ENCODE measurements around the gene ASRGL1. TPM values are rescaled to one million over a fixed set of nuclear protein-coding genes. Genes with fewer than 3 reads are reported as not detected.

The ASRGL1 gene
- total RNA-seq, 1 experiment from 2014 or later: 37.7 TPM

- ChIA-PET POLR2A (ENCODE audit: low non-redundant PET) (no interaction called here), CTCF (interaction anchor here (0.6 to 1.0 kb wide), 2 partner anchors 17 to 149 kb away, joined by 4 read pairs; no protein-coding TSS in a partner anchor)
- intact Hi-C loops (cut with micrococcal nuclease; ENCODE audit: unreplicated experiment): loop anchor here (10.0 kb wide), 2 partner anchors 152 to 632 kb away; partner anchors contain the start of gene AHNAK
Measured at GRCh38 chr11:62393061-62393611, 55.9 kb downstream of the ASRGL1 start.

GRCh38 chr11:62393735-62394134 is 56.5 kb downstream of the ASRGL1 start:
- no TSS peak for BruUV-seq (replicated peaks)
- POLR2A ChIA-PET (ENCODE audit: low non-redundant PET): no interaction called here
- intact Hi-C loops (cut with micrococcal nuclease; ENCODE audit: unreplicated experiment): loop anchor here (2.0 to 10.0 kb wide), 3 partner anchors 151 to 631 kb away; partner anchors contain the start of gene AHNAK

More at GRCh38 chr11:62393061-62393611, 55.9 kb downstream of the ASRGL1 start:
- 0 out of 2 replicates have a peak, but pooled peaks have one; percentile 22 for TF ChIP-seq CTCF (conservative IDR thresholded peaks at IDR 0.05; ENCODE audit: low read depth, low read length)
- TF ChIP-seq EZH2 (IDR thresholded peaks at IDR 0.05; ENCODE audit: borderline replicate concordance, low read depth, low read length, poor library complexity, severe bottlenecking): no peak
- no peaks in the 10 kb centered on the region for H3K4me1 ChIP-seq (ENCODE audit: insufficient read depth, low read length, poor library complexity, severe bottlenecking)
- no peak for DNase-seq (ENCODE audit: low spot score)
- no peaks in the 10 kb centered on the region for H3K36me3 ChIP-seq (ENCODE audit: insufficient read depth, low read length, poor library complexity, severe bottlenecking)
- H3K27ac ChIP-seq (ENCODE audit: low read depth, low read length, poor library complexity, severe bottlenecking): no peak overlapping the region
- no peaks in the 10 kb centered on the region for H3K27me3 ChIP-seq (replicated peaks; ENCODE audit: insufficient read depth, low read depth, low read length, poor library complexity)
- H3K4me3 ChIP-seq (ENCODE audit: low read depth, low read length, poor library complexity, severe bottlenecking): no peak overlapping the region
- H3K9me3 ChIP-seq (ENCODE audit: low read depth, low read length, poor library complexity, severe bottlenecking): no peaks in the 10 kb centered on the region
- BruUV-seq (replicated peaks): no TSS peak

GRCh38 chr11:62394825-62395538 is 57.7 kb downstream of the ASRGL1 start:
- no peak overlapping the region for H3K27ac ChIP-seq (ENCODE audit: low read depth, low read length, poor library complexity, severe bottlenecking)
- CTCF ChIA-PET: interaction anchor here (0.5 to 1.8 kb wide), 18 partner anchors 11 to 359 kb away, joined by 3 to 18 read pairs (median 4); partner anchors contain the start of genes C11orf98, CSKMT, TUT1 and ZBTB3
- H3K36me3 ChIP-seq (ENCODE audit: insufficient read depth, low read length, poor library complexity, severe bottlenecking): no peaks in the 10 kb centered on the region
- no TSS peak for BruUV-seq (replicated peaks)
- peak overlapping the region; percentile 42 for H3K4me3 ChIP-seq (ENCODE audit: low read depth, low read length, poor library complexity, severe bottlenecking)
- H3K9me3 ChIP-seq (ENCODE audit: low read depth, low read length, poor library complexity, severe bottlenecking): no peaks in the 10 kb centered on the region
- POLR2A ChIA-PET (ENCODE audit: low non-redundant PET): no interaction called here
- peak; percentile 93 for DNase-seq (ENCODE audit: low spot score)
- no peaks in the 10 kb centered on the region for H3K27me3 ChIP-seq (replicated peaks; ENCODE audit: insufficient read depth, low read depth, low read length, poor library complexity)
- no peaks in the 10 kb centered on the region for H3K4me1 ChIP-seq (ENCODE audit: insufficient read depth, low read length, poor library complexity, severe bottlenecking)
- intact Hi-C loops (cut with micrococcal nuclease; ENCODE audit: unreplicated experiment): loop anchor here (1.0 to 10.0 kb wide), 5 partner anchors 150 to 630 kb away; partner anchors contain the start of genes AHNAK, BSCL2 and GNG3
- no peak for TF ChIP-seq EZH2 (IDR thresholded peaks at IDR 0.05; ENCODE audit: borderline replicate concordance, low read depth, low read length, poor library complexity, severe bottlenecking)
- TF ChIP-seq CTCF (conservative IDR thresholded peaks at IDR 0.05; ENCODE audit: low read depth, low read length): peak; percentile 87

More at GRCh38 chr11:62393735-62394134, 56.5 kb downstream of the ASRGL1 start:
- H3K4me3 ChIP-seq (ENCODE audit: low read depth, low read length, poor library complexity, severe bottlenecking): no peak overlapping the region
- CTCF ChIA-PET: interaction anchor here (1.0 kb wide), 1 partner anchor 149 kb away, joined by 4 read pairs; no protein-coding TSS in a partner anchor
- DNase-seq (ENCODE audit: low spot score): no peak
- H3K4me1 ChIP-seq (ENCODE audit: insufficient read depth, low read length, poor library complexity, severe bottlenecking): no peaks in the 10 kb centered on the region
- no peaks in the 10 kb centered on the region for H3K27me3 ChIP-seq (replicated peaks; ENCODE audit: insufficient read depth, low read depth, low read length, poor library complexity)
- no peak for TF ChIP-seq CTCF (conservative IDR thresholded peaks at IDR 0.05; ENCODE audit: low read depth, low read length)
- no peak for TF ChIP-seq EZH2 (IDR thresholded peaks at IDR 0.05; ENCODE audit: borderline replicate concordance, low read depth, low read length, poor library complexity, severe bottlenecking)
- H3K36me3 ChIP-seq (ENCODE audit: insufficient read depth, low read length, poor library complexity, severe bottlenecking): no peaks in the 10 kb centered on the region
- H3K9me3 ChIP-seq (ENCODE audit: low read depth, low read length, poor library complexity, severe bottlenecking): no peaks in the 10 kb centered on the region
- H3K27ac ChIP-seq (ENCODE audit: low read depth, low read length, poor library complexity, severe bottlenecking): no peak overlapping the region
